Measurements from ENCODE around the gene COPB2. TPM values are rescaled to one million over a fixed set of nuclear protein-coding genes. Genes with fewer than 3 reads are reported as not detected.

COPB2 gene
- total and polyA plus RNA-seq, 10 of the 15 experiments (the other 5 are each of a cell fraction or from before 2014, with no cell fraction given), result 51.3 to 143 (median 116) TPM

DNA sequence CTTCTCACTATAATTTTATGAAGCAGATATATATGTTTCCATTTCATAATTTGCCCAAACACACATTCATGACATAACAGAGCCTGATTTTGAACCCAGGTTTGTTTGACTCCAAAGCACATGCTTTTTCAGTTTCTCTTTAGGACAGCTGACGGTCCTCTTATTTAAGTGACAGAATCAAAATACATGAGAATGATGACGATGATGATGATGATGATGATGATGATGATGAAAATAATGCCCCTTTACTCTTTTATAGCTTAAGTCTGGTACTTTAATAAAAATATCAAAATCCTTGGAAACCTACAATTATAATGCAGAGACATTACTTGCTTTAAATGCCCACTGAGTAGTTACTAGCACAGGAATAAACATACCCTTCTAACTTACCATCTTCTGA is 15.3 kb downstream of the COPB2 start:
- no TSS peak for BruUV-seq (replicated peaks)
- DNase-seq (ENCODE audit: low read depth, low spot score) (no peak), FAIRE-seq (no peak), ATAC-seq (no peak)
- Histone ChIP-seq H3K4me2 (ENCODE audit: control insufficient read depth, insufficient read depth) (no peak overlapping the region), H3K36me3 (ENCODE audit: control insufficient read depth in 2 of 2, insufficient read depth in 2 of 2, low read length in 1 of 2) (peaks cover 10 to 33% of the 10 kb centered on the region in 2 experiments), H3K79me2 (ENCODE audit: control insufficient read depth, insufficient read depth, low read length) (no peaks in the 10 kb centered on the region), H3K27ac (ENCODE audit: control insufficient read depth, insufficient read depth) (no peak overlapping the region), H3K9me3 (replicated peaks; ENCODE audit: control insufficient read depth, insufficient read depth, low read length) (no peaks in the 10 kb centered on the region), H3K4me3 (no peak overlapping the region), H2AFZ (ENCODE audit: control insufficient read depth, low read depth, low read length) (no peak overlapping the region), H3K27me3 (replicated peaks in 1 of 2; ENCODE audit: control insufficient read depth in 2 of 2, insufficient read depth in 2 of 2, low read length in 1 of 2) (no peaks in the 10 kb centered on the region), H3K4me1 (ENCODE audit: control insufficient read depth, insufficient read depth, low read length) (no peaks in the 10 kb centered on the region), H3K9ac (ENCODE audit: control insufficient read depth, insufficient read depth, low read length) (no peak overlapping the region), H4K20me1 (ENCODE audit: control insufficient read depth, insufficient read depth) (no peaks in the 10 kb centered on the region)
- SMC1A ChIA-PET (ENCODE audit: uncharacterized antibody, unreplicated experiment), result interaction anchor here (0.6 kb wide), 1 partner anchor 1895 kb away, joined by 3 read pairs; no protein-coding TSS in a partner anchor
- CTCF ChIA-PET, result no interaction called here
- RAD21 ChIA-PET (ENCODE audit: unreplicated experiment), result no interaction called here
- POLR2A ChIA-PET, result no interaction called here
- 95% methylated on average over 2 of the region's 2 CpGs for WGBS (ENCODE audit: insufficient coverage, insufficient replicate concordance, low lambda C conversion rate, missing lambda C conversion rate)
- in situ Hi-C loops (cut with MboI), result no loop called here
- intact Hi-C loops (cut with micrococcal nuclease; ENCODE audit: unreplicated experiment), result no loop called here
- TF ChIP-seq RELA (IDR thresholded peaks at IDR 0.05; ENCODE audit: borderline replicate concordance, partially characterized antibody), result no peak
- TF ChIP-seq MTA2 (IDR thresholded peaks at IDR 0.05; ENCODE audit: low read depth), result no peak
- TF ChIP-seq, protein P1, sequence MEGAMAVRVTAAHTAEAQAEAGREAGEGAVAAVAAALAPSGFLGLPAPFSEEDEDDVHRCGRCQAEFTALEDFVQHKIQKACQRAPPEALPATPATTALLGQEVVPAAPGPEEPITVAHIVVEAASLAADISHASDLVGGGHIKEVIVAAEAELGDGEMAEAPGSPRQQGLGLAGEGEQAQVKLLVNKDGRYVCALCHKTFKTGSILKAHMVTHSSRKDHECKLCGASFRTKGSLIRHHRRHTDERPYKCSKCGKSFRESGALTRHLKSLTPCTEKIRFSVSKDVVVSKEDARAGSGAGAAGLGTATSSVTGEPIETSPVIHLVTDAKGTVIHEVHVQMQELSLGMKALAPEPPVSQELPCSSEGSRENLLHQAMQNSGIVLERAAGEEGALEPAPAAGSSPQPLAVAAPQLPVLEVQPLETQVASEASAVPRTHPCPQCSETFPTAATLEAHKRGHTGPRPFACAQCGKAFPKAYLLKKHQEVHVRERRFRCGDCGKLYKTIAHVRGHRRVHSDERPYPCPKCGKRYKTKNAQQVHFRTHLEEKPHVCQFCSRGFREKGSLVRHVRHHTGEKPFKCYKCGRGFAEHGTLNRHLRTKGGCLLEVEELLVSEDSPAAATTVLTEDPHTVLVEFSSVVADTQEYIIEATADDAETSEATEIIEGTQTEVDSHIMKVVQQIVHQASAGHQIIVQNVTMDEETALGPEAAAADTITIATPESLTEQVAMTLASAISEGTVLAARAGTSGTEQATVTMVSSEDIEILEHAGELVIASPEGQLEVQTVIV (IDR thresholded peaks at IDR 0.05; ENCODE audit: borderline replicate concordance, partially characterized antibody), result no peak
- TF ChIP-seq CREB1 (IDR thresholded peaks at IDR 0.05; ENCODE audit: low read depth), result no peak
- TF ChIP-seq, protein P2, sequence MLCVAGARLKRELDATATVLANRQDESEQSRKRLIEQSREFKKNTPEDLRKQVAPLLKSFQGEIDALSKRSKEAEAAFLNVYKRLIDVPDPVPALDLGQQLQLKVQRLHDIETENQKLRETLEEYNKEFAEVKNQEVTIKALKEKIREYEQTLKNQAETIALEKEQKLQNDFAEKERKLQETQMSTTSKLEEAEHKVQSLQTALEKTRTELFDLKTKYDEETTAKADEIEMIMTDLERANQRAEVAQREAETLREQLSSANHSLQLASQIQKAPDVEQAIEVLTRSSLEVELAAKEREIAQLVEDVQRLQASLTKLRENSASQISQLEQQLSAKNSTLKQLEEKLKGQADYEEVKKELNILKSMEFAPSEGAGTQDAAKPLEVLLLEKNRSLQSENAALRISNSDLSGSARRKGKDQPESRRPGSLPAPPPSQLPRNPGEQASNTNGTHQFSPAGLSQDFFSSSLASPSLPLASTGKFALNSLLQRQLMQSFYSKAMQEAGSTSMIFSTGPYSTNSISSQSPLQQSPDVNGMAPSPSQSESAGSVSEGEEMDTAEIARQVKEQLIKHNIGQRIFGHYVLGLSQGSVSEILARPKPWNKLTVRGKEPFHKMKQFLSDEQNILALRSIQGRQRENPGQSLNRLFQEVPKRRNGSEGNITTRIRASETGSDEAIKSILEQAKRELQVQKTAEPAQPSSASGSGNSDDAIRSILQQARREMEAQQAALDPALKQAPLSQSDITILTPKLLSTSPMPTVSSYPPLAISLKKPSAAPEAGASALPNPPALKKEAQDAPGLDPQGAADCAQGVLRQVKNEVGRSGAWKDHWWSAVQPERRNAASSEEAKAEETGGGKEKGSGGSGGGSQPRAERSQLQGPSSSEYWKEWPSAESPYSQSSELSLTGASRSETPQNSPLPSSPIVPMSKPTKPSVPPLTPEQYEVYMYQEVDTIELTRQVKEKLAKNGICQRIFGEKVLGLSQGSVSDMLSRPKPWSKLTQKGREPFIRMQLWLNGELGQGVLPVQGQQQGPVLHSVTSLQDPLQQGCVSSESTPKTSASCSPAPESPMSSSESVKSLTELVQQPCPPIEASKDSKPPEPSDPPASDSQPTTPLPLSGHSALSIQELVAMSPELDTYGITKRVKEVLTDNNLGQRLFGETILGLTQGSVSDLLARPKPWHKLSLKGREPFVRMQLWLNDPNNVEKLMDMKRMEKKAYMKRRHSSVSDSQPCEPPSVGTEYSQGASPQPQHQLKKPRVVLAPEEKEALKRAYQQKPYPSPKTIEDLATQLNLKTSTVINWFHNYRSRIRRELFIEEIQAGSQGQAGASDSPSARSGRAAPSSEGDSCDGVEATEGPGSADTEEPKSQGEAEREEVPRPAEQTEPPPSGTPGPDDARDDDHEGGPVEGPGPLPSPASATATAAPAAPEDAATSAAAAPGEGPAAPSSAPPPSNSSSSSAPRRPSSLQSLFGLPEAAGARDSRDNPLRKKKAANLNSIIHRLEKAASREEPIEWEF (IDR thresholded peaks at IDR 0.05; ENCODE audit: insufficient replicate concordance, low read depth, low read length), result no peak
- no peak for TF ChIP-seq HDAC6 (IDR thresholded peaks at IDR 0.05; ENCODE audit: unreplicated experiment)
- no peak for TF ChIP-seq REST (IDR thresholded peaks at IDR 0.05; ENCODE audit: low read depth, low read length)
- TF ChIP-seq, protein P3, sequence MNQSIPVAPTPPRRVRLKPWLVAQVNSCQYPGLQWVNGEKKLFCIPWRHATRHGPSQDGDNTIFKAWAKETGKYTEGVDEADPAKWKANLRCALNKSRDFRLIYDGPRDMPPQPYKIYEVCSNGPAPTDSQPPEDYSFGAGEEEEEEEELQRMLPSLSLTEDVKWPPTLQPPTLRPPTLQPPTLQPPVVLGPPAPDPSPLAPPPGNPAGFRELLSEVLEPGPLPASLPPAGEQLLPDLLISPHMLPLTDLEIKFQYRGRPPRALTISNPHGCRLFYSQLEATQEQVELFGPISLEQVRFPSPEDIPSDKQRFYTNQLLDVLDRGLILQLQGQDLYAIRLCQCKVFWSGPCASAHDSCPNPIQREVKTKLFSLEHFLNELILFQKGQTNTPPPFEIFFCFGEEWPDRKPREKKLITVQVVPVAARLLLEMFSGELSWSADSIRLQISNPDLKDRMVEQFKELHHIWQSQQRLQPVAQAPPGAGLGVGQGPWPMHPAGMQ (IDR thresholded peaks at IDR 0.05; ENCODE audit: borderline replicate concordance), result no peak
- TF ChIP-seq CEBPB (IDR thresholded peaks at IDR 0.05; ENCODE audit: borderline replicate concordance in 1 of 2, low read depth in 2 of 2, low read length in 2 of 2), result no peak
- no peak for TF ChIP-seq NFIC (IDR thresholded peaks at IDR 0.05; ENCODE audit: low read depth, low read length)
- no peak for TF ChIP-seq ZNF274 (IDR thresholded peaks at IDR 0.05; ENCODE audit: insufficient read depth, insufficient read length)
- no peak for TF ChIP-seq ATF7 (IDR thresholded peaks at IDR 0.05; ENCODE audit: low read depth)
